Coronary artery (tissue), 2 donors: Measurements from ENCODE around the gene RHOU.
"Not testable (repeated sequence)": the region's sequence is repeated elsewhere in the genome, so short reads cannot be mapped to it uniquely, and the experiment has no call there.

Source experiments
- DNase-seq: peaks from one replicate; pipeline ENCODE4 v3.0.0-alpha.2; 2017; ENCODE audit warnings: low spot score
- H3K27ac ChIP-seq, 2 donors: fragments of 200-600 bp; sonication (generic); one replicate each; pipeline ENCODE4 v1.5.1; 2016 to 2019
- H3K4me3 ChIP-seq: fragments of 200-600 bp; sonication (generic); 2 replicates; pipeline ENCODE4 v1.5.1; 2016; ENCODE audit warnings: mild to moderate bottlenecking, moderate library complexity
- TF ChIP-seq, protein P1 (sequence below): fragments of 200-600 bp; sonication (generic); IDR thresholded peaks from one replicate; pipeline ENCODE4 v1.5.1; 2019; ENCODE audit warnings: antibody characterized with exemption

RHOU gene

DNA sequence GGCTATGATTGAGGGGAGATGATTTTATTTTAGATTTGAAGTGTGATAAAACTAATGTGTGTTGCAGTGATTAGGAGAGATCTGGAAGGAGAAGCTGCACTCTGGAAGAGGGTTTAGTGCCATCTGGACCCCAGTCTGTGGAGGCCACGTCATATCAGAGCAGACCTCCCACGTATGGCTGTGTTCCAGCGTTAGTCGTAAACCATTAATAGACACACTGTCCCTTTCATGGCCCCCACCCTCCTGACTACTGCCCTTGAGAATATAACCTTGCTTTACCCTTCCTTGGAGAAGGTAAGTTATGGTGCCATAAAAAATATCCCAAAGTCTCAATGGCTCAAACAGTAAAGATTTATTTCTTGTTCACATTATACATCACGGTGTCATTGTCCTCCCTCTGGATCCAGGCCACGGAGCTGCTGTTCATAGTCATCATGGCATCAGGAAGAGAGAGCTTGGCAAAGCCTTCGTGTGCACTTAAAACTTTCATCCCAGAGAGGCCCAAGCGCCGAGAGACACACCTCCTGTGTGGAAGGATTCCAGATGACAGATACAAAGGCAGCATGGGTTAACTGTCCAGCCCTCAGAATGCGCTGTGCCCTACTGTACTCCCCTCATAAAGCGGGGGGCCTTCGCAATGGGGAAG is 33.2 kb downstream of the RHOU start:
- Histone ChIP-seq H3K27ac (no peak overlapping the region), H3K4me3 (no peak overlapping the region)
- TF ChIP-seq, protein P1, sequence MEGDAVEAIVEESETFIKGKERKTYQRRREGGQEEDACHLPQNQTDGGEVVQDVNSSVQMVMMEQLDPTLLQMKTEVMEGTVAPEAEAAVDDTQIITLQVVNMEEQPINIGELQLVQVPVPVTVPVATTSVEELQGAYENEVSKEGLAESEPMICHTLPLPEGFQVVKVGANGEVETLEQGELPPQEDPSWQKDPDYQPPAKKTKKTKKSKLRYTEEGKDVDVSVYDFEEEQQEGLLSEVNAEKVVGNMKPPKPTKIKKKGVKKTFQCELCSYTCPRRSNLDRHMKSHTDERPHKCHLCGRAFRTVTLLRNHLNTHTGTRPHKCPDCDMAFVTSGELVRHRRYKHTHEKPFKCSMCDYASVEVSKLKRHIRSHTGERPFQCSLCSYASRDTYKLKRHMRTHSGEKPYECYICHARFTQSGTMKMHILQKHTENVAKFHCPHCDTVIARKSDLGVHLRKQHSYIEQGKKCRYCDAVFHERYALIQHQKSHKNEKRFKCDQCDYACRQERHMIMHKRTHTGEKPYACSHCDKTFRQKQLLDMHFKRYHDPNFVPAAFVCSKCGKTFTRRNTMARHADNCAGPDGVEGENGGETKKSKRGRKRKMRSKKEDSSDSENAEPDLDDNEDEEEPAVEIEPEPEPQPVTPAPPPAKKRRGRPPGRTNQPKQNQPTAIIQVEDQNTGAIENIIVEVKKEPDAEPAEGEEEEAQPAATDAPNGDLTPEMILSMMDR, result no peak
- no peak for DNase-seq

DNA sequence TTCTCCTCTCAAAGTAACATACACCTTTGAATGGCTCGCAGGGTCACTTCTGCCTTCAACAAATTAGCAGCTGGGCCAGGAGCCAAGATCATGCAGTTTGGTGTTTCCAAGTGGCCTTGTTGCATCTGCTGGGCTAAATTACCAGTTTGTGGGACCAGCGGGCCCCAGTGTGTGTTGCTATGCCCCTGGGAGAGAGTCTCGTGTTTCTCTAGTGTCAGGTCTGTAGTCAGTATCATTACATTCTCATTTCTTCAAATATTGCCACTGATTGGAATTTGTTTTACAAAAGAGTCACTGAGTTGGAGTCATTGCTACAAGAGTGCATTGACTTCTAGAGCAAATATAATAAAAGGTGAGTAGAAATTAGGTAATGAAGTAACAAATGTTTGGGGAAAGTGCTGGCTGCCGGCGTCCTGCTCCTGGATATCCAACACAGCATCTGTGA is 35.5 kb downstream of the RHOU start:
- no peak overlapping the region for H3K4me3 ChIP-seq
- DNase-seq, result no peak
- no peak overlapping the region for H3K27ac ChIP-seq
- TF ChIP-seq, protein P1, result no peak

DNA sequence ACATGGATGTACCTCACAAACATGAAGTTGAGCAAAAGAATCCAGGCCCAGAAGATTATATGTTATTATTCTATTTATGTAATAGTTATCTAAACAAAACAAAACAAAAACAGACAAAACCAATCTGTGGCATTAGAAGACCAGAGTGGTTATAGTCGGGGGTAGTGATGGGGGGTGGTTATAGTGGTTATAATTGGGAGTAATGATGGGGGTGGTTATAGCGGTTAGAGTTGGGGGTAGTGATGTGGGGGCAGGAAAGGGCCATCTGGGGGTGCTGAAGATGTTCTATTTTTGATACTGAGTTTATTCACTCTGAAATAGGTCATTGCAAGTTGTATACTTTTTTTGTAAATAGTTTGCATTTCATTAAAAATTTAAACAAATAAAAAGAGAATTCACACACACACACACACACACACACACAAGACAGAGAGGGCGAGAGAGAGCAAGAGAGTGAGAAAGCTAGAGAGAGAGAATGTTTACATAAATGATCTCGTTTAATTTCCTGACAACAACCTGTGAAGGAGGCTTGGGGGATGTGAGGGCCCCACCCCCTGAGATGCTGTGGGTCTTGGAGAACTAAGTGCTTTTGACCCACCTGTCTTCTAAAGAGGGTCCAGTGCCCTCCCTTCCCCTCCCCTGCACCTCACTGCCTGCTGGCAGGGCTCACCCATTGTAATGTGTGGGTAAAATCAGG is 37.4 kb downstream of the RHOU start:
- TF ChIP-seq, protein P1, result no peak
- Histone ChIP-seq H3K27ac (no peak overlapping the region), H3K4me3 (no peak overlapping the region)
- DNase-seq, result no peak

DNA sequence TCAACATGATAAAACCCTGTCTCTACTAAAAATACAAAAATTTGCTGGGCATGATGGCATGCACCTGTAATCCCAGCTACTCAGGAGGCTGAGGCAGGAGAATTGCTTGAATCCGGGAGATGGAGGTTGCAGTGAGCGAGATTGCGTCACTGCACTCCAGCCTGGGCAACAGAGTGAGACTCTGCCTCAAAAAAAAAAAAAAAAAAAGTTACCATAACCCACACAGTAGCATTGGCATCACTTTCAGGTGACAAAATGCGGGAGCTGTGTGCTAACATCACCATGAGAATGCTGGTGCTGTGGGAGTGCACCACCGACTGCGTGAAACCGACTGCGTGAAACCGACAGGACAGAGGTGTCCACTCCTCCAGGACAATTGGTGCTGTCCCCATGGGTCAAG is 40.7 kb downstream of the RHOU start:
- H3K4me3 ChIP-seq, H3K27ac ChIP-seq, DNase-seq: not testable (repeated sequence)

DNA sequence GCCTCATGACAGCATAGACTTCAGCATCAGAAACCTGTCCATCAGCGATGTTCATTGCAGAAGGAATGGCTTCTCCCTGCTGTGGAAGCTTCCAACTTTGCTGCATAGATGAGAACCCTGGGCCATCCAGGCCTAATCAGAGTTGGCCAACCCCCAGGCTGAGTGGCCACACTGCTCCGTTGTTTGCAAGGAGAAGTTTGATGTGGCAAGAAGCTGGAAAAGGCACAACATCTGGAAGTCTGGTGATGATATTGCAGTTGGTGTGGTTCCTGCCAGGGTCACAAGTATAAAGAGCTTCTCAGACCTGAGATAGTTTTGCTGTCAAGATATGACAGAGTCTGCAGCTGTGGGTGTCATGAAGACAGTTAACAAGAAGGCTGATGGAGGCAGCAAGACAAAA is 41.2 kb downstream of the RHOU start:
- no peak overlapping the region for H3K4me3 ChIP-seq
- no peak for DNase-seq
- H3K27ac ChIP-seq, result no peak overlapping the region
- TF ChIP-seq, protein P1, result no peak

DNA sequence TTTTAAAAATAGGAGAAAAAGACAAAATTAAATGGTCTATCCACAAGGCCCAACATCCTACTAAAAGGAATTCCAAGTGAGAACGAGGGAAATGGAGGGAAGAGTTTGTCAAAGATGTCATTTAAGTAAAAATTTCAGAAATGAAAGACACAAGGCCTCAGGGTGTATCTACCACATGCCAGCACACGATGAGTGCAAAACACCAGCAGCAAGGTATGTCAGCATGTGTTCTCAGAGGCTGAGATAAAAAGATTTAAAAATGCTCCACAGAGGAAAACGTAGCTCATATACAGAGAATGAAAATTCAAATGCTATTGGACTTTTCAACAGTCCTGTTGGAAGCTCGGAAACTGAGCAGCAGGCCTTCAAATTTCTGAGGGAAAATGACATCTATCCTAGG is 42.0 kb downstream of the RHOU start:
- no peak overlapping the region for H3K27ac ChIP-seq
- H3K4me3 ChIP-seq, result no peak overlapping the region
- no peak for DNase-seq
- TF ChIP-seq, protein P1, result no peak

DNA sequence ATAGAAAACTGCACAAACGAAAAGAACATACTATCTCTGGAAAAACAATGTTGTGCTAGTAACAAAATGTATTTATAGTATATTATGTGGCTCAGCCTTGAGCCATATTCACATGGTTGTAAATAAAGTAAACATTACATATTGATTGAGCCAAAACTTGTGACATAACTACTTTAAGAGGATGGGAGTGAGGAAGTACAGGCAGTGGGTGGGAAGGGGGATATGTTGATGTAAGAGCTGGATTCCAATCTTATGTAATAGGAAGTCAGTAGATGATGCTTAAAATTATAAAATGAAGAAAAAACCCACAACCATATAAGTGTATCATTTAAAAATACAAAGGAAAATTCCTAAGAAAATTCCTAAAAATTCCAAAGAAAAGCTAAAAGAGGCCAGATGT is 42.7 kb downstream of the RHOU start:
- TF ChIP-seq, protein P1, result no peak
- H3K27ac ChIP-seq, result no peak overlapping the region
- DNase-seq, result no peak
- no peak overlapping the region for H3K4me3 ChIP-seq
